NK-92 treated with Interleukin-12 subunit alpha and Interleukin-12 subunit beta, amount 100 ng/mL, for 24 hours (cell line): ENCODE results near the gene SEZ6.

ENCODE experiments used
- DNase-seq: peaks from one replicate; lab custom pipeline; 2025; lab: John Stamatoyannopoulos, UW

Gene SEZ6, protein sequence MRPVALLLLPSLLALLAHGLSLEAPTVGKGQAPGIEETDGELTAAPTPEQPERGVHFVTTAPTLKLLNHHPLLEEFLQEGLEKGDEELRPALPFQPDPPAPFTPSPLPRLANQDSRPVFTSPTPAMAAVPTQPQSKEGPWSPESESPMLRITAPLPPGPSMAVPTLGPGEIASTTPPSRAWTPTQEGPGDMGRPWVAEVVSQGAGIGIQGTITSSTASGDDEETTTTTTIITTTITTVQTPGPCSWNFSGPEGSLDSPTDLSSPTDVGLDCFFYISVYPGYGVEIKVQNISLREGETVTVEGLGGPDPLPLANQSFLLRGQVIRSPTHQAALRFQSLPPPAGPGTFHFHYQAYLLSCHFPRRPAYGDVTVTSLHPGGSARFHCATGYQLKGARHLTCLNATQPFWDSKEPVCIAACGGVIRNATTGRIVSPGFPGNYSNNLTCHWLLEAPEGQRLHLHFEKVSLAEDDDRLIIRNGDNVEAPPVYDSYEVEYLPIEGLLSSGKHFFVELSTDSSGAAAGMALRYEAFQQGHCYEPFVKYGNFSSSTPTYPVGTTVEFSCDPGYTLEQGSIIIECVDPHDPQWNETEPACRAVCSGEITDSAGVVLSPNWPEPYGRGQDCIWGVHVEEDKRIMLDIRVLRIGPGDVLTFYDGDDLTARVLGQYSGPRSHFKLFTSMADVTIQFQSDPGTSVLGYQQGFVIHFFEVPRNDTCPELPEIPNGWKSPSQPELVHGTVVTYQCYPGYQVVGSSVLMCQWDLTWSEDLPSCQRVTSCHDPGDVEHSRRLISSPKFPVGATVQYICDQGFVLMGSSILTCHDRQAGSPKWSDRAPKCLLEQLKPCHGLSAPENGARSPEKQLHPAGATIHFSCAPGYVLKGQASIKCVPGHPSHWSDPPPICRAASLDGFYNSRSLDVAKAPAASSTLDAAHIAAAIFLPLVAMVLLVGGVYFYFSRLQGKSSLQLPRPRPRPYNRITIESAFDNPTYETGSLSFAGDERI

DNA sequence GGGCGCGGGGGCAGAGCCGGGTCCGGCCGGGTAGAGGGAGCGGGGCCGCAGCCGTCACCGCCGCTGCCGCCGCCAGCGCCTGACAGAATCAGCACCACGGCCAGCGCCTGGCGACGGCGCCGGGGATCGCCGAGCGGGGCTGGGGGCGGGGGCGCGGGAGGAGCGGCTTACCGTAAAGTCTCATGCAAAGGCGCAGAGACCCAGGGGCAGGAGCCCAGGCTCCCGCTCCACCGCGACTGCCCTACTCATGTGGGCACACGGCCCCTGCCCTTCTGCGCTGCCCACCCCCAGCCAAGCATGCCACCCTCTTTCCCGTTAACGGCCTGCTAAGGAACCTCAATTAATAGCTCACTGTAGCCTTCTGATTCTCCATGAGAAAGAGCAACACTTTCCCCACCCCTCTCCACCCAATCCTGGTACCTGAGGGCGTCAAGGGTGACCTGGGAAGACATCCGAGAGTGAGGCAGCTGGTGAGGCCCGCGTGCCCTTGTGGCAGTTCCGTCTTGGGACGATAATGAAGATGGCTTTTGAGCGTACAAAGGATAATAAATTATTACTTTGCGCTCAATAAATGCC, at the start of gene SEZ6:
SEZ6 (minus strand) TSS at position 98 of the 576 bp plus-strand sequence. CDS start 164 bp downstream, outside the sequence.
- DNase-seq, result no peak

DNA sequence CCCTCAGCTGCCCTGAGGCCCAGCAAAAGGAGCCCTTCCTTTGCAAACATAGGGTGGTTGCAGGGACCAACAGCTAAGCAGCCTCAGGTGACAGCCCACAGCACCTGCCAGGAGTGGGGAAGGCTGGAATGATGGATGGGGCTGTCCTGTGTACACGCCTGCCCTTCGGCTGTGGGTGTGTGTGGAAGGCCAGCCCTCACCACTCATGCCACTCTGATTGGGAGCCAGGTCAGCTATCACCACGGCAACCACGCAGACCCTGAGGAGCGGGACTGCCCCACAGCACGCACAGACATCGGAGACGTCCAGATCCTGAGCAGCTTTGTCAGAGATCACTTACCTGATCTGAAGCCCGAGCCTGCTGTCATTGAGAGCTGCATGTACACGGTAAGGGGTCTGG, 49.0 kb upstream of the SEZ6 start:
- DNase-seq, result no peak

GRCh38 chr17:29051731-29052130, 45.9 kb upstream of the SEZ6 start:
- DNase-seq, result no peak

DNA sequence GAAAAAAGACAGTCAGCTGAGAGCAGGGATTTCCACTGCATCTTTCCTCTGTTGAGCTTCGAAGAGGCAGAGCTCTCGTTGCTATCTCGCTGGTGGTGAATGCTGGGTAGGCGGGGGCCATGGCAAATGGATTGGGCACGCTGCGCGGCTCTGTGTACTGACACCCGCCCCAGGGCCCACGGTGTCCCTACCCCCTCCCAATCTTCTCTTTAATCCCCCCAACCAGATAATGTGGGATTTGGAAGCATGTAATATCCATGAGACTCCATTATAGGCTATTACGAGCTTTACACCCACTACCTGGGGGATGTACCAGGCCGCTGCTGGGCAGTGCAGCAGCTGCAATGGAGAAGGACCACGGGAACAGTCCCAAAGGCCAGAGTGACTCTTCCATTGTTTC, 45.4 kb upstream of the SEZ6 start:
- no peak for DNase-seq

DNA sequence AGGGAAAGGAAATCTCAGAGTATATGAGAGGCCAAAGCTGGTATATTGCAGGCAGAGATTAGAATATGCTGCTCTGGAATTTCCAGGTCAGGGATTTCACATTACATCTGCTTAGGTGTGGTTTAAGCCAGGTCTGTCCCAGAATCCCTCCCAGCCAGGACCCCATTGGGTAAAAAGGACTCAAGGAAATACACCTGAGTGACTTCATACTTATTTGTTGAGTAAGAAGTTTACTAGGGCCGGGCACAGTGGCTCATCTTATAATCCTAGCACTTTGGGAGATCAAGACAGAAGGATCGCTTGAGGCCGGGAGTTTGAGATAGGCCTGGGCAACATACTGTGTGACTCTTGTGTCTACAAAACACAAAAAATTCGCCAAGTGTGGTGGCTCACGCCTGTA, 44.3 kb upstream of the SEZ6 start:
- no peak for DNase-seq

DNA sequence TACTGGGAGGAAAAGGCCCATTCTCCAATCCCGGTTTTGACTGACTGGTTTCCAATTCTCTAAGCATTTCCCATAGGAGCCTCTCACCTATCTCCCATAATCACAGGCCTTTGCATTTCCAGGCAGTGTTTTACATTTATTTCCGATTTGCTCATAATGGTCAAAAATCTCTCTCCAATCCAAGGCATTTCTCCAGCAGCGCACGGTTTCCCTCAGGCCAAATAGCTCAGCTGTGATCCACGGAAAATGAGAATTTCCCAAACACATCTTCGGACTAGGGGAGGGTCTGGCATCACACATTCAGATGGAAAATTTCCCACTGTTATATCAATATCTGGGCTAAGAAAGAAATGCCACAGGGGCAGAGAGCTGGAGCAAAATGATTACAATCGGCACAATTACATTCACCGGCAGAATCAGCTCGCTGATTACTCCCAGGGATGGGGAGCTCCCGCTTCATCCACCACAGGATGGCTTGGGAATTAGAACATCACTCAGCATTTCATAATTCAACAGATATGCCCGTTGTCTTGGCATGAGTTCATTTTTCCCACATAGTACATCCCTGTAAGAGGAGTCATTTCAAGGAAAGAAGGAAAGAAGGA, 43.8 kb upstream of the SEZ6 start:
- DNase-seq, result no peak

DNA sequence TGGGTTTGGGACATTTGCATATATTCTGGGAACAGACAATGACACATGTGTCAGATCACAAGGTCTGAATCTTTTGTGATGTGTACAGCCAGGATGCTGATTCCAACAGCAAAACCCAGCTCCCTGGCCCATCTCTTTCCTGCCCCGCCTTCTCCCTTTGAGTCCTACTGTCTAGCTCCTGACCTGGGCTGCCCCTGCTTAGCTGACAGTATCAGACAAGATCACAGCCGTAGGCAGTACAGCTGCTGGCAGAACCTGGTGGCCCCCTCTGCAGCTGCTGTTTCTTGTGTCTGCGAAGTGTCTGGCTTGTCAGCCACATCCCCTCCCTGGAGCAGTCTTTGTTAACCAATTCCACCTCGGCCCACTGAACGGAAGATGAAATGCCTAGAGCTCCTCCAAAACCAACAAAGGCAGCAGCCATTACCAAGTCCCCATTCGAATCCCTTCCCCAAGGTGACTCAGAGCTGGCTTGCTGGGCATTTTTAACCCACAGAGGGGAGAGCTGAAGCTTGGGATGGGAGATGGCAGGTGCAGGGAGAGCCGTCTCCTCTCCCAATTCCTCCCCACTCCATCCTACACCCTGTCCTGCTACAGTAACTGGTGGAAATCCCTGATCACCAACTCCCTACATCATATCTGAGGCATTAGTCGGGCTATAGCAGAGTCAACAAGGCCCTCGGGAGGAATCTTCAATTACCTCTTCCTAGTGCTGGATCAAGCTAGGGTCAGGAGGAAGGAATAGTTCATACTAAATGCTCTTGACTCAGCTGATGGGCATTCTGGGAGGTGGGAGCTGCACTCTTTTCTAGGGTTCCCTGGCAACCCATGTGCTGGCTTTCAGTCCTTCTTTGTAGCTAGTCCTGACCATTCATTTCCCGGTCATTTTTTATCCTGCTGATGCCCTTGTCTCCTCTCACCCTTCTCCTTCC, 42.9 kb upstream of the SEZ6 start:
- no peak for DNase-seq

GRCh38 chr17:29046473-29046839, 40.6 kb upstream of the SEZ6 start:
- DNase-seq, result no peak

DNA sequence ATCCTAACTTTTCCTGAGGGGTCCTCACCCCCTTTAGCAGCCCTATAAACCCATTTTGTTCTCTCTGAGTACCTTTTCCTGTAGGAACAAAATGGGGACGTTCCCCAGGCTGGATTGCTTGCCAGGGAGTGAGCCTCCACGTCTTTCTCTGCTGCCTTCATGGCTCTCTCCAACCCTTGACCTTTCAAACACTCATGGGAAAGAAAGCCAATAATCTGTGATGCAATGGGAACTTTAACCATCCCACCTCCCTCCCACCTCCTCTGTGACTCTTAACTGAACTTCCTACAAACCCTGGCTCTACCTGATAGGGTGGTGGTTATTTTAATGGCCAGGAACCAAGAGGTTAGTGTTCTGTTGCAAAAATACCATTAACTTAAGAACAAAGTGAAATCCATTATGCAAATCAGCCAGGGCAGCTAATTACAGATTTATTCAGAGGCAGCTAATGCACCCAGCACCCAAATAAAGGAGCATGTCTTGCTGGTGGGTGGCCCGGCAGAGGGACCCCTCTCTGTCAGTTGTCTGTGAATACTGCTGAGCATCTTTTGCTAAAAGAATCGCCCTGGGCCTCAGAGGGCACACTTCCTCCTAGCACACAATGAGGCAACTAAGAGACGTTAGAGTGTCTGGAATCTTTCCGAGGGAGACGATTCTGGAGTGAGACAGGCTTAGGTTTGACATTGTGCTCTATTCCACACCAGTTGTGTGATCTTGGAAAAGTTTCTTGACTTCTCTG, 40.1 kb upstream of the SEZ6 start:
- no peak for DNase-seq

GRCh38 chr17:29045026-29045425, 39.2 kb upstream of the SEZ6 start:
- DNase-seq, result no peak

DNA sequence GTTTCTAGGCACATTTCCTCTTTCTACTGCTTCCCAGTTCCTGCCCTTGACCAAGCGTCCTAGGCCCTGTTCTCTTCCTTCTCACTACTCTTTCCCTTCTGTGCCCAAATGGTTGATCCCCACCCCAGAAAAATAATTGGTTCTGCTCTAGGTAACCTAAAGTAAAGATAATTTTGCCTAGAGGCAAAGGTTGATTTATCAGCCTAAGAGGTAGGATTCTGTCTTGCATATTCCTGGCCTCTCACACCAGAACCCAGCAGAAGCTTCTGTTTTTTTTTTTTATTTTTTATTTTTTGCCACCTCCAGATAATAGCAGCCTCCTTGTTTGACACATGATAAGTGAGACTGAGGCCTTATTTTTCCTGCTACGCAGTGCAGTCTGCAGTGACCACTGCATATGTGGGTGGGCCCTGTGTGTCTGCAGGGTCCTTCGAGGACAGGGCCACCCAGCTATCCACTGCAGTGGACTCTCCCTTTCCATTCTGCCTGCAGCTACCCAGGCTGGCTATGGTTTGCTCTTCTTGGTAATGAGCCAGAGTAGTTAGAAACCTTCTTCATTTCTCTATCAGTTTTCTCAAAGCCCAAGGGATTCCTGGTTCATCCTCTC, 37.8 kb upstream of the SEZ6 start:
- no peak for DNase-seq

GRCh38 chr17:29042679-29043538, 37.1 kb upstream of the SEZ6 start, which contains the start of gene PIPOX:
Gene PIPOX (plus strand): TSS chr17:29043141. CDS start chr17:29043226, 85 bp downstream.
- no peak for DNase-seq

GRCh38 chr17:29042026-29042678, 36.3 kb upstream of the SEZ6 start:
- no peak for DNase-seq

- no peak for DNase-seq
Measured at GRCh38 chr17:29041571-29041970, 35.7 kb upstream of the SEZ6 start.

DNA sequence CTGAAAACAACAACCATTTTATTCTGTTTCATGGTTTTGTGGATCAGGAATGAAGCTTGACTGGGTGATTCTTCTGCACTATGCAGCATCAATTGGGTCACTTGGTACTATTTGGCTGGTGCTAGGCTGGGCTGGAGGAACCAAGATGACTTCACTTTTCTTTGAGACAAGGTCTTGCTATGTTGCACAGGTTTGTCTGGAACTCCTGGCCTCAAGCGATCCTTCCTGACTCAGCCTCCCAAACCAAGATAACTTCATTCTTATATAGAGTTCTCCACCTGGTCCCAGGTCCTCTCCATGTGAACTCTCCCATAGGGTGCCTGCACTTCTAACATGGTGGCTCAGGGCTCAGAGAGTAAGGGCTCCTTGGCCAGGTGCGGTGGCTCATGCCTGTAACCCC, 35.3 kb upstream of the SEZ6 start:
- DNase-seq, result no peak

GRCh38 chr17:29039764-29040598, 34.1 kb upstream of the SEZ6 start:
- no peak for DNase-seq

DNA sequence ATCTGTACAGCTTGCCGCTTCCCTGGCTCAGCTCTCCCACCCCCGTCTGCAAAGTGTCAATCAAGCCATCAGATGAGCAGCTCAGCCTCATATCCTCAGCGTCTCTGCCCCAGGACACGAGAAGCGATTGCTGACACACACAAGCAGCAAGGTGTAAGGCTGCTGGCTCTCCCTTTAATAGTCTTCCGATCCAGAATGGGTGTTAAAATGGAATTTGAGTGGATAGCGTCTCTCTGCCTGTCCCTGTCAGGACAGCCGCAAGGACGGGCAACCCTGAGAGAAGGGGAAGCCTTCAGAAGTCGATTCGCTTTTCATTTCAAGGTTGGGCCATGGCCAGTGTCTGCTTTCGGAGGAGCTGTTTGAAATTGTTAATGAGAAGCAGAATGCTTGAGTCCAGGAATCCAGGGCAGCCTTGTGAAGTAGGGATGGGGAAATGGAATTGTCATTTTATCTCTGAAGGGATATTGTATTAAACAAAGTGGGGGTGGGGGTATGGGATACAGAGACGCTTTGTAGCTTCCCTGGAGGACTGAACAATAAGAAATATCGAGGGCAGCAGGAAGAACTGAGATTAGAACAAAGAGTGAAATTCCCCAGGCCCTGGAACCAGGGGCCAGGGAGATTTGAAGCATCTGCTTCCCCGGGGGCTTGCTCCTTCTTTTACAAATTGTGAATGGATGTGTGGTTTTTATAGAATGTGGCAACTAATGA, 32.4 kb upstream of the SEZ6 start:
- DNase-seq, result no peak
